Suprapubic skin (tissue), 4 donors: ENCODE data around the gene LCE1D. TPM values are rescaled to one million over a fixed set of nuclear protein-coding genes. Genes with fewer than 3 reads are reported as not detected.

Source experiments
- DNase-seq, 2 donors: peaks; one replicate each; pipeline ENCODE4 v3.0.0-alpha.2; 2019; ENCODE audit warnings: low spot score in 2 of 2
- H3K27ac ChIP-seq: fragments of 200-600 bp; sonication (generic); one replicate; pipeline ENCODE4 v1.5.1; 2019
- H3K27me3 ChIP-seq: fragments of 200-600 bp; sonication (generic); one replicate; pipeline ENCODE4 v1.5.1; 2019
- H3K36me3 ChIP-seq: fragments of 200-600 bp; sonication (generic); one replicate; pipeline ENCODE4 v1.5.1; 2019
- H3K4me1 ChIP-seq: fragments of 200-600 bp; sonication (generic); one replicate; pipeline ENCODE4 v1.5.1; 2019
- H3K4me3 ChIP-seq: fragments of 200-600 bp; sonication (generic); one replicate; pipeline ENCODE4 v1.5.1; 2019; ENCODE audit warnings: mild to moderate bottlenecking
- H3K9me3 ChIP-seq: fragments of 200-600 bp; sonication (generic); one replicate; pipeline ENCODE4 v1.5.1; 2019
- CTCF ChIP-seq, 2 donors: fragments of 200-600 bp in 1 of 2; fragments of 450-650 bp in 1 of 2; sonication (generic) in 1 of 2; IDR thresholded peaks; one replicate each; pipeline ENCODE4 v1.5.1; 2016 to 2019; ENCODE audit warnings: antibody characterized with exemption in 2 of 2, mild to moderate bottlenecking in 1 of 2, moderate library complexity in 1 of 2
- EP300 ChIP-seq: sonication (generic); formaldehyde crosslinking; IDR thresholded peaks from one replicate; pipeline ENCODE4 v1.6.1; 2017; ENCODE audit warnings: antibody characterized with exemption
- POLR2A ChIP-seq, 2 donors: fragments of 450-650 bp; IDR thresholded peaks; one replicate each; pipeline ENCODE4 v1.6.1; 2017; ENCODE audit warnings: antibody characterized with exemption in 2 of 2, mild to moderate bottlenecking in 2 of 2, moderate library complexity in 2 of 2
- POLR2AphosphoS5 ChIP-seq, 3 donors: sonication (generic); formaldehyde crosslinking; IDR thresholded peaks; one replicate each; pipeline ENCODE4 v1.6.1; 2017; ENCODE audit warnings: antibody characterized with exemption in 3 of 3
- WGBS: methylation state at CpG from one replicate; pipeline ENCODE4 v1.1.5; 2018; 5-methylcytosine and 5-hydroxymethylcytosine counted together
- total RNA-seq, 4 donors: library from RNA; depleted of rRNA; stranded (reverse); fragments of >200 nt; gene quantifications; one replicate each; pipeline ENCODE4 v1.1.0, GENCODE V29; 2016

LCE1D gene
- total RNA-seq, 4 donors from 2014 or later = 32.8 to 203 (median 101) TPM

- no peak for DNase-seq
- Histone ChIP-seq H3K27me3 (no peaks in the 10 kb centered on the region), H3K4me1 (peaks cover 7% of the 10 kb centered on the region), H3K9me3 (no peaks in the 10 kb centered on the region), H3K4me3 (no peak within 1 kb of the TSS), H3K36me3 (no peaks in the 10 kb centered on the region), H3K27ac (no peak within 1 kb of the TSS)
- TF ChIP-seq CTCF (IDR thresholded peaks at IDR 0.05) (no peak), POLR2A (IDR thresholded peaks at IDR 0.05) (no peak), POLR2AphosphoS5 (IDR thresholded peaks at IDR 0.05) (no peak), EP300 (no peak)
- WGBS = 90% methylated on average over 2 of the region's 2 CpGs
Measured at GRCh38 chr1:152811671-152812070, 15.2 kb downstream of the LCE1D start, which contains the start of gene LCE1B. TSS of gene LCE1B (plus strand) at chr1:152811971. CDS start at chr1:152812447, 476 bp downstream.

GRCh38 chr1:152817309-152817708 is 20.8 kb downstream of the LCE1D start:
- Histone ChIP-seq H3K27ac (no peak overlapping the region), H3K4me1 (no peaks in the 10 kb centered on the region), H3K36me3 (no peaks in the 10 kb centered on the region), H3K9me3 (no peaks in the 10 kb centered on the region), H3K4me3 (no peak overlapping the region), H3K27me3 (no peaks in the 10 kb centered on the region)
- TF ChIP-seq EP300 (no peak), POLR2A (IDR thresholded peaks at IDR 0.05) (no peak), POLR2AphosphoS5 (IDR thresholded peaks at IDR 0.05) (no peak), CTCF (IDR thresholded peaks at IDR 0.05) (no peak)
- 86% methylated on average over 6 of the region's 6 CpGs for WGBS
- no peak for DNase-seq

GRCh38 chr1:152823294-152823693 is 26.8 kb downstream of the LCE1D start:
- TF ChIP-seq POLR2A (IDR thresholded peaks at IDR 0.05) = no peak
- TF ChIP-seq EP300 = no peak
- no peak for TF ChIP-seq POLR2AphosphoS5 (IDR thresholded peaks at IDR 0.05)
- TF ChIP-seq CTCF (IDR thresholded peaks at IDR 0.05) = no peak
- H3K4me3 ChIP-seq = no peak overlapping the region
- WGBS = 58% methylated on average over 5 of the region's 5 CpGs

GRCh38 chr1:152824964-152825363 is 28.4 kb downstream of the LCE1D start:
- H3K4me1 ChIP-seq = no peaks in the 10 kb centered on the region
- H3K27ac ChIP-seq = no peak overlapping the region
- H3K9me3 ChIP-seq = no peaks in the 10 kb centered on the region
- DNase-seq = no peak
- TF ChIP-seq EP300 (no peak), POLR2AphosphoS5 (IDR thresholded peaks at IDR 0.05) (no peak), POLR2A (IDR thresholded peaks at IDR 0.05) (no peak), CTCF (IDR thresholded peaks at IDR 0.05) (no peak)
- H3K27me3 ChIP-seq = no peaks in the 10 kb centered on the region
- no peak overlapping the region for H3K4me3 ChIP-seq
- no peaks in the 10 kb centered on the region for H3K36me3 ChIP-seq

More at GRCh38 chr1:152823294-152823693, 26.8 kb downstream of the LCE1D start:
- no peaks in the 10 kb centered on the region for H3K36me3 ChIP-seq
- no peaks in the 10 kb centered on the region for H3K9me3 ChIP-seq
- no peak overlapping the region for H3K27ac ChIP-seq
- H3K27me3 ChIP-seq = no peaks in the 10 kb centered on the region
- no peaks in the 10 kb centered on the region for H3K4me1 ChIP-seq
- DNase-seq = no peak

GRCh38 chr1:152827173-152827572 is 30.7 kb downstream of the LCE1D start, which contains the start of gene LCE1A:
TSS of gene LCE1A (plus strand) at chr1:152827473. CDS start at chr1:152827473, 0 bp downstream.
- 93% methylated on average over 2 of the region's 2 CpGs for WGBS
- DNase-seq = no peak
- TF ChIP-seq EP300 = no peak
- no peak for TF ChIP-seq CTCF (IDR thresholded peaks at IDR 0.05)
- no peak for TF ChIP-seq POLR2AphosphoS5 (IDR thresholded peaks at IDR 0.05)
- TF ChIP-seq POLR2A (IDR thresholded peaks at IDR 0.05) = no peak
- Histone ChIP-seq H3K27me3 (no peaks in the 10 kb centered on the region), H3K4me1 (no peaks in the 10 kb centered on the region), H3K9me3 (no peaks in the 10 kb centered on the region), H3K36me3 (no peaks in the 10 kb centered on the region), H3K4me3 (no peak within 1 kb of the TSS), H3K27ac (no peak within 1 kb of the TSS)
